Panc1 (cell line): ENCODE measurements around the gene BCL2L1. TPM values are rescaled to one million over a fixed set of nuclear protein-coding genes. Genes with fewer than 3 reads are reported as not detected.

Source experiments
- ATAC-seq: fragments of 200-7000 bp; cut with Tn5 transposase; 2 replicates; pipeline ENCODE4 v1.9.1; 2020; ENCODE audit warnings: mild to moderate bottlenecking, moderate library complexity
- BruUV-seq: library from RNA; stranded (reverse); fragments of 400-500 nt; replicated peaks from 2 replicates; lab custom pipeline; 2021; lab: Mats Ljungman, UMichigan
- CTCF ChIA-PET: fragments of 300-600 bp; sonication (Branson Sonifier 250); formaldehyde crosslinking; loops from one replicate; lab custom pipeline; 2022; ENCODE audit warnings: antibody characterized with exemption; lab: Charles Lee
- POLR2A ChIA-PET: fragments of 300-600 bp; sonication (Branson Sonifier 250); formaldehyde crosslinking; loops from one replicate; lab custom pipeline; 2022; ENCODE audit warnings: antibody characterized with exemption; lab: Charles Lee
- DNase-seq: peaks from one replicate; pipeline ENCODE4 v3.0.0-alpha.2; 2010; ENCODE audit warnings: low read depth, low spot score
- H3K27ac ChIP-seq: 2 replicates; pipeline ENCODE4 v1.5.1; 2011; ENCODE audit warnings: mild to moderate bottlenecking, low read length, inconsistent platforms
- H3K27me3 ChIP-seq: fragments of 200-500 bp; sonication (Bioruptor generic); 2 replicates; pipeline ENCODE4 v1.6.0; 2014; ENCODE audit warnings: low read length, inconsistent platforms; ENCODE audit not compliant: control insufficient read depth, insufficient read depth
- H3K36me3 ChIP-seq: fragments of 200-500 bp; sonication (Bioruptor generic); 2 replicates; pipeline ENCODE4 v1.5.1; 2014; ENCODE audit warnings: inconsistent platforms, mild to moderate bottlenecking, low read length, moderate library complexity; ENCODE audit not compliant: control insufficient read depth, insufficient read depth
- H3K4me1 ChIP-seq: 2 replicates; pipeline ENCODE4 v1.5.1; 2011; ENCODE audit warnings: inconsistent platforms, mild to moderate bottlenecking, low read length, moderate library complexity; ENCODE audit not compliant: control insufficient read depth, insufficient read depth
- H3K4me3 ChIP-seq, 2 experiments: 2 replicates each; pipeline ENCODE4 v1.5.1; 2011 to 2012; ENCODE audit warnings: low read depth in 2 of 2, low read length in 2 of 2, mild to moderate bottlenecking in 2 of 2, inconsistent platforms in 1 of 2, moderate library complexity in 1 of 2
- H3K9me3 ChIP-seq: fragments of 200-500 bp; sonication (Bioruptor generic); 2 replicates; pipeline ENCODE4 v1.5.1; 2014; ENCODE audit warnings: low read depth, mild to moderate bottlenecking, inconsistent platforms, low read length, moderate library complexity; ENCODE audit not compliant: control insufficient read depth, insufficient read depth
- POLR2AphosphoS5 ChIP-seq: IDR thresholded peaks from 2 replicates; pipeline ENCODE4 v1.6.1; 2012; ENCODE audit warnings: mild to moderate bottlenecking, low read depth, low read length, moderate library complexity
- SIN3A ChIP-seq: IDR thresholded peaks from 2 replicates; pipeline ENCODE4 v1.6.1; 2012; ENCODE audit warnings: low read depth, mild to moderate bottlenecking, low read length, moderate library complexity, borderline replicate concordance; ENCODE audit not compliant: insufficient read depth
- TCF7L2 ChIP-seq: IDR thresholded peaks from 2 replicates; pipeline ENCODE4 v1.6.1; 2011; ENCODE audit warnings: mild to moderate bottlenecking, low read depth, low read length, inconsistent platforms
- in situ Hi-C: cut with HindIII; loops from 2 replicates; pipeline ENCODE4 v1.10.0; 2016; ENCODE audit warnings: low sequenced_read_pairs, low pct_unique_long_range_greater_than_20kb
- intact Hi-C: fragments of 100-400 bp; cut with micrococcal nuclease; formaldehyde crosslinking; loops from one replicate; pipeline ENCODE4 v1.10.0; 2022; ENCODE audit not compliant: unreplicated experiment
- total RNA-seq: library from RNA; stranded (reverse); gene quantifications from one replicate; pipeline ENCODE4 v1.2.1, GENCODE V29; 2021; ENCODE audit not compliant: unreplicated experiment
- TF ChIP-seq, protein P1 (sequence below): fragments of 450-650 bp; IDR thresholded peaks from 2 replicates; pipeline ENCODE4 v1.5.1; 2017; ENCODE audit warnings: mild to moderate bottlenecking
- TF ChIP-seq, protein P2 (sequence below), 2 experiments: IDR thresholded peaks; 2 replicates each; pipeline ENCODE4 v1.6.1; 2011 to 2012; ENCODE audit warnings: low read depth in 2 of 2, control low read depth in 1 of 2, low read length in 1 of 2, mild to moderate bottlenecking in 1 of 2, moderate library complexity in 1 of 2; ENCODE audit not compliant: insufficient read depth in 1 of 2

The BCL2L1 gene
- total RNA-seq, 1 experiment from 2014 or later = 150 TPM

DNA sequence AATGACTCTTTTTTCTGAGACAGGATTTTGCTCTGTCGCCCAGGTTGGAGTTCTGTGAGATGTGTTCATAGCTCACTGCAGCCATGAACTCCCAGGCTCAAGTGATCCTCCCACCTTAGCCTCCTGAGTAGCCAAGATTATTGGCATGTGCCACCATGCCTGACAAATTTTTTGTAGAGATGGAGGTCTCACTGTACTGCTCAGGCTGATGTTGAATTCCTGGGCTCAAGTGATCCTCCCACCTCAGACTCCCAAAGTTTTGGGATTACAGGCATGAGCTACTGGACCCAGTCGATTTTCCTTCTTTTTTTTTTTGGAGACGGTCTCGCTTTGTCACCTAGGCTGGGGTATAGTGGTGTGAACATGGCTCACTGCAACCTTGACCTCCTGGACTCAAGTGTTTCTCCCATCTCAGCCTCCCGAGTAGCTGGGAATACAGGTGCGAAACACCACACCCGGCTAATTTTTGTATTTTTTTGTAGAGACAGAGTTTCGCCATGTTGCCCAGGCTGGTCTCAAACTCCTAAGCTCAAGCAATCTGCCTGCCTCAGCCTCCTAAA is 24.3 kb downstream of the BCL2L1 start:
- POLR2A ChIA-PET = interaction anchor here (0.6 to 1.1 kb wide), 6 partner anchors 8 to 1860 kb away, joined by 3 to 5 read pairs (median 3); no protein-coding TSS in a partner anchor
- ATAC-seq (no peak), DNase-seq (no peak)
- intact Hi-C loops (no loop called here), in situ Hi-C loops (no loop called here)
- H3K4me1 ChIP-seq = peaks cover 46% of the 10 kb centered on the region
- peaks cover 4% of the 10 kb centered on the region; the same call in 1 of the 2 replicates for H3K36me3 ChIP-seq
- H3K27me3 ChIP-seq = no peaks in the 10 kb centered on the region
- TF ChIP-seq TCF7L2 = no peak
- TF ChIP-seq SIN3A = no peak
- TF ChIP-seq, protein P1, sequence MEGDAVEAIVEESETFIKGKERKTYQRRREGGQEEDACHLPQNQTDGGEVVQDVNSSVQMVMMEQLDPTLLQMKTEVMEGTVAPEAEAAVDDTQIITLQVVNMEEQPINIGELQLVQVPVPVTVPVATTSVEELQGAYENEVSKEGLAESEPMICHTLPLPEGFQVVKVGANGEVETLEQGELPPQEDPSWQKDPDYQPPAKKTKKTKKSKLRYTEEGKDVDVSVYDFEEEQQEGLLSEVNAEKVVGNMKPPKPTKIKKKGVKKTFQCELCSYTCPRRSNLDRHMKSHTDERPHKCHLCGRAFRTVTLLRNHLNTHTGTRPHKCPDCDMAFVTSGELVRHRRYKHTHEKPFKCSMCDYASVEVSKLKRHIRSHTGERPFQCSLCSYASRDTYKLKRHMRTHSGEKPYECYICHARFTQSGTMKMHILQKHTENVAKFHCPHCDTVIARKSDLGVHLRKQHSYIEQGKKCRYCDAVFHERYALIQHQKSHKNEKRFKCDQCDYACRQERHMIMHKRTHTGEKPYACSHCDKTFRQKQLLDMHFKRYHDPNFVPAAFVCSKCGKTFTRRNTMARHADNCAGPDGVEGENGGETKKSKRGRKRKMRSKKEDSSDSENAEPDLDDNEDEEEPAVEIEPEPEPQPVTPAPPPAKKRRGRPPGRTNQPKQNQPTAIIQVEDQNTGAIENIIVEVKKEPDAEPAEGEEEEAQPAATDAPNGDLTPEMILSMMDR = no peak
- no peak for TF ChIP-seq POLR2AphosphoS5
- TF ChIP-seq, protein P2, sequence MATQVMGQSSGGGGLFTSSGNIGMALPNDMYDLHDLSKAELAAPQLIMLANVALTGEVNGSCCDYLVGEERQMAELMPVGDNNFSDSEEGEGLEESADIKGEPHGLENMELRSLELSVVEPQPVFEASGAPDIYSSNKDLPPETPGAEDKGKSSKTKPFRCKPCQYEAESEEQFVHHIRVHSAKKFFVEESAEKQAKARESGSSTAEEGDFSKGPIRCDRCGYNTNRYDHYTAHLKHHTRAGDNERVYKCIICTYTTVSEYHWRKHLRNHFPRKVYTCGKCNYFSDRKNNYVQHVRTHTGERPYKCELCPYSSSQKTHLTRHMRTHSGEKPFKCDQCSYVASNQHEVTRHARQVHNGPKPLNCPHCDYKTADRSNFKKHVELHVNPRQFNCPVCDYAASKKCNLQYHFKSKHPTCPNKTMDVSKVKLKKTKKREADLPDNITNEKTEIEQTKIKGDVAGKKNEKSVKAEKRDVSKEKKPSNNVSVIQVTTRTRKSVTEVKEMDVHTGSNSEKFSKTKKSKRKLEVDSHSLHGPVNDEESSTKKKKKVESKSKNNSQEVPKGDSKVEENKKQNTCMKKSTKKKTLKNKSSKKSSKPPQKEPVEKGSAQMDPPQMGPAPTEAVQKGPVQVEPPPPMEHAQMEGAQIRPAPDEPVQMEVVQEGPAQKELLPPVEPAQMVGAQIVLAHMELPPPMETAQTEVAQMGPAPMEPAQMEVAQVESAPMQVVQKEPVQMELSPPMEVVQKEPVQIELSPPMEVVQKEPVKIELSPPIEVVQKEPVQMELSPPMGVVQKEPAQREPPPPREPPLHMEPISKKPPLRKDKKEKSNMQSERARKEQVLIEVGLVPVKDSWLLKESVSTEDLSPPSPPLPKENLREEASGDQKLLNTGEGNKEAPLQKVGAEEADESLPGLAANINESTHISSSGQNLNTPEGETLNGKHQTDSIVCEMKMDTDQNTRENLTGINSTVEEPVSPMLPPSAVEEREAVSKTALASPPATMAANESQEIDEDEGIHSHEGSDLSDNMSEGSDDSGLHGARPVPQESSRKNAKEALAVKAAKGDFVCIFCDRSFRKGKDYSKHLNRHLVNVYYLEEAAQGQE (IDR thresholded peaks at IDR 0.05; ENCODE audit: insufficient read depth in 1 of 2, low read depth in 2 of 2, low read length in 1 of 2) = no peak
- no peaks in the 10 kb centered on the region for H3K9me3 ChIP-seq
- BruUV-seq = no TSS peak
- CTCF ChIA-PET = interaction anchor here (0.6 to 2.1 kb wide), 4 partner anchors 25 to 141 kb away, joined by 4 to 10 read pairs (median 8); no protein-coding TSS in a partner anchor
- peak overlapping the region; percentile 71 for H3K27ac ChIP-seq
- no peak overlapping the region for H3K4me3 ChIP-seq

DNA sequence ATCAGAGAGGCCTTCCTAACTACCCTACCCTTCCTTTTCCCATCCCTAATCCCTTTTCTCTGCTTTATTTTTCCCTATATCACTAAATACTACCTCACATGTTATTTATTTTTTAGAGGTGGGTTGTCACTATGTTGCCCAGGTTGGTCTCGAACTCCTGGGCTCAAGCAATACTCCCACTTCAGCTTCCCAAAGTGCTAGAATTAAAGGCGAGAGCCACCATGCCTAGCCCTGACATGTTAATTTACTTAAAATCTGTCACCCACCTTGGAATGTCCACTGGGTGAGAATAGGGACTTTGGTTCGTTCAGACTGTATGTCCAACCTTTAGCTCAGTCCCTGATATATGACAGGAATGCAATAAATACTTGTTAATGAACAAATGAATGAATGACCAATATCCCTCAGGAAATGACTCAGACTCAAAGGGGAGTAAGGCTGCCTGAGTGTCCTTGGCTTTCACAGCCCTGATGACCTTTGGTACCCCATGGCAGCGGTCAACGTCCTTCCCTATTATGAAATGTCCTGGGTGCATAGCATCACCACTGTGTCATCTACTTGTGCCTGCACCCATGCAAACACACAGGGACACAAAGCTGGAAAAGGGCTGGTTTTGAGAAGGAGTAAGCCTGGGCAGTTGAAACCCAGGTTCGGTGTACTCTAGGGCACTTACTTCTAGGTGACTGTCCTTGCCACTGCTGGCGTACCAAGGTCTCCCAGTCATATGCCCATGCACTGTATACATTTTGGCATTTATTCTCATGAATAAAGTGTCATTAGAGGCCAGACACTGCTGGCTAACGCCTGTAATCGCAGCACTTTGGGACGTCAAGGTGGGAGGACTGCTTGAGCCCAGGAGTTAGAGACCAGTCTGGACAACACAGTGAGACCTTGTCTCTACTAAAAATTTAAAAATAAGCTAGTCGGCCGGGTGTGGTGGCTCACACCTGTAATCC is 26.5 kb downstream of the BCL2L1 start:
- Histone ChIP-seq H3K27ac (peak overlapping the region; percentile 60), H3K4me1 (peaks cover 52% of the 10 kb centered on the region), H3K4me3 (no peak overlapping the region), H3K27me3 (no peaks in the 10 kb centered on the region), H3K36me3 (no peaks in the 10 kb centered on the region), H3K9me3 (no peaks in the 10 kb centered on the region)
- ChIA-PET POLR2A (interaction anchor here (1.2 to 1.5 kb wide), 2 partner anchors 9 to 22 kb away, joined by 4 to 6 read pairs; no protein-coding TSS in a partner anchor), CTCF (interaction anchor here (0.5 to 2.5 kb wide), 5 partner anchors 21 to 119 kb away, joined by 3 to 22 read pairs (median 6); partner anchors contain the start of gene BCL2L1)
- intact Hi-C loops (no loop called here), in situ Hi-C loops (no loop called here)
- ATAC-seq (peak; percentile 89), DNase-seq (peak; percentile 100)
- no TSS peak for BruUV-seq
- peak; percentile 72 for TF ChIP-seq POLR2AphosphoS5
- TF ChIP-seq, protein P2 (IDR thresholded peaks at IDR 0.05; ENCODE audit: insufficient read depth in 1 of 2, low read depth in 2 of 2, low read length in 1 of 2) = no peak
